ENCODE measurements around the gene FAM53A.

GRCh38 chr4:1614854-1615595 lies 69.1 kb downstream of the FAM53A start:
- no peak for TF ChIP-seq CTCF (IDR thresholded peaks at IDR 0.05; ENCODE audit: poor library complexity)
- no peak for TF ChIP-seq EZH2 (IDR thresholded peaks at IDR 0.05; ENCODE audit: borderline replicate concordance)
